HG02610 (cell line): ENCODE measurements around the gene LILRB1.
"Not testable (repeated sequence)": the region's sequence is repeated elsewhere in the genome, so short reads cannot be mapped to it uniquely, and the experiment has no call there.

Experiments used
- ATAC-seq: cut with Tn5 transposase; IDR thresholded peaks from one replicate; pipeline ENCODE4 v1.9.1; 2021; ENCODE audit warnings: mild to moderate bottlenecking, moderate library complexity; ENCODE audit not compliant: unreplicated experiment

Gene LILRB1

DNA sequence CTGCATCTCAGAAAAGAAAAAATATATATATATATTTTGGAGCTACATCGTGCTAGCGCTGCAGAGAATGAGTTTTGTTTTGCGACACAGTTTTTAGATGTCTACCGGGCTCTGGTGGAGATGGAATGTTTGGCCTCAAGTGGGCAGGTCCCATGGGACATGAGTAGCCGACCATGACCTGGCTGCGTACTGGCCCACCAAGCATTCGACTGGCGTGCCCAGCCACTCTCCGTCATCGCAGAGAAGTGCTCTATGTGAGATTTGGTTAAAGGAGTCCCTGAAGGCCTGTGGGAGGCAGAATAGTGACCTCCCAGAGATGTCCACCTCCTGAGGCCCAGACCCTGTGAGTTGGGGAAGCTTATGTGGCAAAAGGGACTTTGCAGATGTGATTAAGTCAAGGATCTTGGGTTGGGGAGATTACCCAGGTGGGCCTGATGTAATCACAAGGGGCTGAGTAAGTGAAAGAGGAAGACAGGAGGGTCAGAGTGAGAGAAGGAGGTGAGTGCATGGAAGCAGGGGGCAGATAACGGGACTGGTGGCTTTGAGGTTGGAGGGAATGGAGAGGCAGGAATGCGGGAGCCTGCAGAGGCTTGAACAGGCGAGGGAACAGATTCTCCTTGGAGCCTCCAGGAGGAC is 31.7 kb downstream of the LILRB1 start:
- no peak for ATAC-seq

DNA sequence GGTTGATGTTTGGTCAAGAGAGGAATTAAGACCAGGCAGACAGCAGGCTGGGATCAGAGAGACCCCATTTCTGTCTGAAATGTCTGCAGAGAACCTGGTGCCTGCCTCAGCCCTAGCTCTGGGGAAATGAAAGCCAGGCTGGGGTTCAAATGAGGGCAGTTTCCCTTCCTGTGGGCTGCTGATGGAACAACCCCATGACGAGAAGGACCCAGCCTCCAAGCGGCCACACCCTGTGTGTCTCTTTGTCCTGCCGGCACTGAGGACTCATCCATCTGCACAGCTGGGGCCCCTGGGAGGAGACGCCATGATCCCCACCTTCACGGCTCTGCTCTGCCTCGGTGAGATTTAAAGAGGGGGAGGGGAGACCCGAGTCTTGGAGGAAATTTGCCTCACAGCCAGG is 32.4 kb downstream of the LILRB1 start, which contains the start of gene LILRB4:
Gene LILRB4, plus strand, starts transcription at position 256 of the 400 bp plus-strand sequence. Its CDS starts 49 bp downstream, at position 305.
- no peak for ATAC-seq

- ATAC-seq: no peak
Measured at GRCh38 chr19:54665530-54665929, 35.2 kb downstream of the LILRB1 start.

GRCh38 chr19:54667217-54667616 is 36.9 kb downstream of the LILRB1 start:
- ATAC-seq: no peak

DNA sequence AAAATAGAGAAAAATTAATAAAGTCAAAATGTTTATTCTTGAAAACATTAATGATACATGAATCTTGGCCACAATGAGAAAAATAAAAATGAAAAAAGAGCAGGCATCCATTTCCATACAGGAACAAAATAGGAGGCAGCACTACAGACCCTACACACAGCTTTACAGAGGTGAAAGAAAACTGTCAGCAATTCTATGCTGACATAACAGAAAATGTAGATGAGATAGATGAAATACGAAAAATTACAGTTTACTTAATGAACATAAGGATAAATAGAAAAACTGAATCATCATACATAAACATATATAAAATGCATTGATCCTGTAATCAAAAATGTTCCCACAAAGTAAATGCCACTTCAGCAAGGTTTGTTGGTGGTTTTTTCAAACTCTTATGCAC is 38.1 kb downstream of the LILRB1 start:
- no peak for ATAC-seq

GRCh38 chr19:54670576-54671357 is 40.5 kb downstream of the LILRB1 start:
- no peak for ATAC-seq

GRCh38 chr19:54673222-54673621 is 42.9 kb downstream of the LILRB1 start:
- ATAC-seq: no peak

GRCh38 chr19:54674021-54674617 is 43.8 kb downstream of the LILRB1 start:
- ATAC-seq: no peak

DNA sequence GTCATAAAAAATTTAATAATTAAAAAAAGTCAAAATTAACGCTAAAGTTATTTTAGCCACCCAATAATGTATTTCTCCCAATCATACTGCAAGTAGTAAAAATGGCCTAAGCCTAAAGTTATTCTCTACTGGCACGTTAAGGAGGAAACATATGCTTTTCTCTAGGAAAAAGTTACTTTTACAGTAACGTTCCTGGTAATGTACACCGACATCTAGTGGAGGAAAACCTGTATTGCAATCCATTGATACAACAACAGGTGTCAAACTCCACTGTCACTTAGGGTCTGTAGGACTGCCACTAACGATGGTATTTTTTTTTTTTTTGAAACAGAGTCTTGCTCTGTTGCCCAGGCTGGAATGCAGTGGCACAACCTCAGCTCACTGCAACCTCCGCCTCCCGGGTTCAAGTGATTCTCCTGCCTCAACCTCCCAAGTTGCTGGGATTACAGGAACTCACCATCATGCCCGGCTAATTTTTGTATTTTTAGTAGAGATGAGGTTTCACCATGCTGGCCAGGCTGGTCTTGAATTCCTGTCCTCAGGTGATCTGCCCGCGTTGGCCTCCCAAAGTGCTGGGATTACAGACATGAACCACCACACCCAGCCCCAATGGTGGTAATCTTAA is 46.0 kb downstream of the LILRB1 start:
- not testable (repeated sequence) for ATAC-seq

DNA sequence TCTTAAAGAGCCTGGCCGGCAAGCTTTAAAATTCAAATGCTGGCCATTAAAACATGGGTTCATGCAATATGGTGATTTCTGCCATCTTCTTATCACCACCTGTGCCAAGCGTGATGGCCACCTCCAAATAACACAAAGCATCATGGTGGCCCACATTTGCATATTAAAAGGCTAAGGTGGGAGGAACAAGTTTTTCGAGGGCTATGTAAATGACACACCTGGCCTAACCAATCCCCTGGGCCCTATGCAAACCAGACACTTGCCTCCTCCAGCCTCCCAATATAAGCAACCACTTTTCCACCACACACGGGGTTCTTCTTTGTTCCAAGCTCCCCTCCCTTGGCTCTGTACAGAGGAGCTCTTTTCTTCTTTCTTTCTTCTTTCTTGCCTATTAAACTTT is 46.9 kb downstream of the LILRB1 start:
- no peak for ATAC-seq

DNA sequence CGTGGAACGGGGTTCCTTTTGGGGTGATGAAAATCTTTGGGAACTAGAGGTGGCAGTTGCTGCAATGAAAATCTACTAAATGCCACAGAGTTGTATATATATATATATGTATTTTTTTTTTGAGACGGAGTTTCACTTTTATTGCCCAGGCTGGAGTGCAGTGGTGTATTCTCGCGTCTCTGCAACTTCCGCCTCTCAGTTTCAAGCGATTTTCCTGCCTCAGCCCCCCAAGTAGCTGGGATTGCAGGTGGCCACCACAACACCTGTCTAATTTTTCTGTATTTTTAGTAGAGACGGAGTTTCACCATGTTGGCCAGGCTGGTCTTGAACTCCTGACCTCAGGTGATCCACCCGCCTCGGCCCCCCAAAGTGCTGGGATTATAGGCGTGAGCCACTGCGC is 51.3 kb downstream of the LILRB1 start:
- not testable (repeated sequence) for ATAC-seq

- ATAC-seq: no peak
Measured at GRCh38 chr19:54682306-54682856, 52.1 kb downstream of the LILRB1 start.

- ATAC-seq: no peak
Measured at GRCh38 chr19:54684527-54684926, 54.2 kb downstream of the LILRB1 start.
